ENCODE measurements around the gene SGK1.

SGK1 gene

GRCh38 chr6:134233180-134233955 is 84.5 kb downstream of the SGK1 start:
- H3K4me3 ChIP-seq (ENCODE audit: low read depth, low read length): no peak overlapping the region
- TF ChIP-seq POLR2A (IDR thresholded peaks at IDR 0.05; ENCODE audit: extremely low read depth, insufficient read length) (no peak), MAX (IDR thresholded peaks at IDR 0.05; ENCODE audit: low read depth, low read length) (no peak), MYC (IDR thresholded peaks at IDR 0.05; ENCODE audit: low read depth, low read length) (no peak), CTCF (IDR thresholded peaks at IDR 0.05; ENCODE audit: low read depth, low read length) (no peak)
- peak; percentile 13 for DNase-seq (ENCODE audit: low read depth)

GRCh38 chr6:134230940-134231339 is 87.0 kb downstream of the SGK1 start:
- DNase-seq (ENCODE audit: low read depth): no peak
- no peak overlapping the region for H3K4me3 ChIP-seq (ENCODE audit: low read depth, low read length)
- TF ChIP-seq POLR2A (IDR thresholded peaks at IDR 0.05; ENCODE audit: extremely low read depth, insufficient read length) (no peak), MYC (IDR thresholded peaks at IDR 0.05; ENCODE audit: low read depth, low read length) (no peak)

DNA sequence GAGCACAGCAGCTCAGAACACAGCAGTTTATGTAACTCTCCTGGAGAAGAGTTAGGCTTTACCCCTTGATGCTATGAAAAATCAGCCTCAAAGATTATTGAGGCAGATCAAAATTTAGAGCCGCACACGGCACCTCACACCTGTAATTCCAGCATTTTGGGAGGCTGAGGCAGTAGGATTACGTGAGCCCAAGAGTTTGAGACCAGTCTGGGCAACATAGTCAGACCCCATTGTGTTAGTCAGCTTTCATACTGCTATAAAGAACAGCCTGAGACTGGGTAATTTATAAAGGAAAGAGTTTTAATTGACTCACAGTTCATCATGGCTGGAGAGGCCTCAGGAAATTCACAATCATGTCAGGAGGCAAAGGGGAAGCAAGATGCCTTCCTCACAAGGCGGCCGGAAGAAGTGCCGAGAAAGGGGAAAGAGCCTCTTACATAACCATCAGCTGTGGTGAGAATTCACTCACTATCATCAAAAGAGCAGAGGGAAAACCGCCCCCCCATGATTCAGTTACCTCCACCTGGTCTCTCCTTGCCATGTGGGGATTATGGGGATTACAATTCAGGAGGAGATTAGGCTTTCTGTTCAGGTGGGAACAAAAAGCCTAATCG is 87.7 kb downstream of the SGK1 start:
- no peak overlapping the region for H3K4me3 ChIP-seq (ENCODE audit: low read depth, low read length)
- TF ChIP-seq MAX (IDR thresholded peaks at IDR 0.05; ENCODE audit: low read depth, low read length) (no peak), POLR2A (IDR thresholded peaks at IDR 0.05; ENCODE audit: extremely low read depth, insufficient read length) (no peak), CTCF (IDR thresholded peaks at IDR 0.05; ENCODE audit: low read depth, low read length) (no peak), MYC (IDR thresholded peaks at IDR 0.05; ENCODE audit: low read depth, low read length) (no peak)
- DNase-seq (ENCODE audit: low read depth): peak; percentile 38

DNA sequence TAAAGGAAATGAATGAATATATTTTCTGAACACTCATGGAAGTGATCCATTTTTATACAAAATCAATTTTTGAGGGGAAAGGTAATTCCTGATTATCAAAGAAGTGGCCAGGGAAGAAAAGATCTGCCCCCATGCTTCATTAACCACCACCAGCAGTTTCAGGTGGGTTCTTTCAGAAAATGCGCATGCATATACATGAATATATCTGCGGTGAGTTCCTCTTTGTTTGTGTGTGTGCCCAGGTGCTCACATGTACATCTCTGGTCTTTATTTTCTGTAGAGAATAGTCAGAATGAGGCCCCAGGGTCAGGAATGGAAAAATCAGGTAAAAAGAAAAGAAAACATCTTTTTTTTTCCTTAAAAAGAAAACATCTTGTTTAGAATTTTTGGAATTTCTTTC is 88.4 kb downstream of the SGK1 start:
- DNase-seq (ENCODE audit: low read depth): no peak
- no peak overlapping the region for H3K4me3 ChIP-seq (ENCODE audit: low read depth, low read length)
- TF ChIP-seq CTCF (IDR thresholded peaks at IDR 0.05; ENCODE audit: low read depth, low read length): no peak
- no peak for TF ChIP-seq POLR2A (IDR thresholded peaks at IDR 0.05; ENCODE audit: extremely low read depth, insufficient read length)
- TF ChIP-seq MAX (IDR thresholded peaks at IDR 0.05; ENCODE audit: low read depth, low read length): no peak
- no peak for TF ChIP-seq MYC (IDR thresholded peaks at IDR 0.05; ENCODE audit: low read depth, low read length)

GRCh38 chr6:134223796-134224420 is 94.0 kb downstream of the SGK1 start:
- DNase-seq (ENCODE audit: low read depth): no peak
- no peak for TF ChIP-seq CTCF (IDR thresholded peaks at IDR 0.05; ENCODE audit: low read depth, low read length)
- TF ChIP-seq POLR2A (IDR thresholded peaks at IDR 0.05; ENCODE audit: extremely low read depth, insufficient read length): no peak
- no peak for TF ChIP-seq MYC (IDR thresholded peaks at IDR 0.05; ENCODE audit: low read depth, low read length)
- TF ChIP-seq MAX (IDR thresholded peaks at IDR 0.05; ENCODE audit: low read depth, low read length): no peak
- H3K4me3 ChIP-seq (ENCODE audit: low read depth, low read length): no peak overlapping the region

DNA sequence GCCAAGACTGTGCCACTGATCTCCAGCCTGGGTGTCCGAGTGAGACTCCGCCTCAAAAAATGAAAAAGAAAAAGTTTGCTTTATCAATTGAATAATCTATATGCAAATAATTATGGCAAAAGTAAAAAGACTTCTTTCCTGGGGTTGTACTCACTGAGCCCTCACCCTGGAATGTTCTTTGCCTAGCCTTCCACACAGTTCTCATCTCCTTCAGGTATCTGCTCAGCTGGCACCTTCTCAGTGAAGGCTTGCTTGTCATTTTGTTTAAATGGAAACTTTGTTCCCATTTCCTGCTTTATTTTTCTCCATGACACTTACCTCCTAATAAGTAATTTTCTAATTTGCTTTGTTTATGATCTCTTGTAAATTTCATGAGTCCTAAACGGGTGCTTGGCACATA is 96.7 kb downstream of the SGK1 start:
- DNase-seq (ENCODE audit: low read depth): no peak
- no peak for TF ChIP-seq MYC (IDR thresholded peaks at IDR 0.05; ENCODE audit: low read depth, low read length)
- no peak for TF ChIP-seq POLR2A (IDR thresholded peaks at IDR 0.05; ENCODE audit: extremely low read depth, insufficient read length)
- no peak for TF ChIP-seq CTCF (IDR thresholded peaks at IDR 0.05; ENCODE audit: low read depth, low read length)
- no peak for TF ChIP-seq MAX (IDR thresholded peaks at IDR 0.05; ENCODE audit: low read depth, low read length)
- H3K4me3 ChIP-seq (ENCODE audit: low read depth, low read length): no peak overlapping the region
